ENCODE data around the gene PBX1.
"Not testable (repeated sequence)": the region's sequence is repeated elsewhere in the genome, so short reads cannot be mapped to it uniquely, and the experiment has no call there.

Gene PBX1

DNA sequence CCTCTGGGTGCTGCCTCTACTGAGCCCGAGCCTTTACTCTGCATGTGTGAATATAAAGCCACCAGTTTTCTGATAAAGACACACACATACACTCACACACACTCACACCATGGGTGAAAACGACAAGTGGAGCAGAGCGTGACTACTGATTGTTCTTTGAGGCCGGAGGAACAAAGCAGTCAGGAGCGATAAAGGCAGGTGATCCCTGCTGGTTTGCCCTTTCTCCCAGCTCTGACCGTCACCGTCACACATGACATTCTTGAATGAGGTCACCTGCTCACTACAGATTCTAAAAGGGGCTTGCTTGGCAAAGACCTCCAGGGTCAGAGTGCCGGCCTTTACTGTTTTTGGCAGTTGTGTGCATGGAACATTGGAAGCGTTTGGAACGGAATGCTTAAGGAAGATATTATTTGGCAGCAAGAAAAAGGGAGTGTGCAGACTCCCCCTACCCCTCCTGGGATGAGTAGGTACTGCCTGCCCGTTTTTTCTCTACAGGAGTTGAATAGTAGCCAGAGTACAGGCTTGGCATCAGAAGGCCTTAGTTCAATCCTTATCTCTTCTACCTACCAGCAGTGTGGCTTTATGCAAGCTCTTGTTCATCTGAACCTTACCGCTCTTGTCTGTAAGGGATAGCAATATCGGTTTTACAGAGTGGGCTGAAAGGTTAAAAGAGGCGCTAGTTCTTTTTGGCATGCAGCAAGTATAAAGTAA is 79.7 kb downstream of the PBX1 start:
- DNase-seq: no peak

DNA sequence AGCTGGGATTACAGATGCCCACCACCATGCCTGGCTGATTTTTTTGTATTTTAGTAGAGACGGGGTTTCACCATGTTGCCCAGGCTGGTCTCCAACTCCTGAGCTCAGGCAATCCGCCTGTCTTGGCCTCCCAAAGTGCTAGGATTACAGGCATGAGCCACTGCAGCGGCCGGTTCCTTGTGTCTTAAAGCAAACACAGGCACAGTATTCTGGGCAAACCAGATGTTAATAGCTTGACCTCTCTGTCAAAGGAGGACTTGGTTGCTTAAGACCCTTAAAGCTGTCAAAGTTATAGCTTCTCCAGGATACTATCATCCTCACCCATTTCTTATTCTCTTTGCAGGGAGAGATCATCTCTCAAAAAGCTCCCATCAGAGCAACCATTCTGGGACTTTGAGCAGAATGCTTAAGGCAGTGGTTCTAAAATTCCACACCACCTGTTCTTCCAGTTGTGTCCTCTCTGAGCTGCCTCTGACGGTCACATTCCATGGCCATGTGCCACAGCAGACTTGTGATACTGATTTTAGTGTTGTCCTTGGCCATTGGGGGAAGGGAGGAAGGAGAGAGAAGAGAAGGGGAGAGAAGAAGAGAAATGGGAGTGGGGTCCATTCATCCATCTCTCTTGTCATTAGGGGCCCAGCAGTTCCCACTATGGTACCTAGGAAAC is 81.8 kb downstream of the PBX1 start:
- DNase-seq: no peak

DNA sequence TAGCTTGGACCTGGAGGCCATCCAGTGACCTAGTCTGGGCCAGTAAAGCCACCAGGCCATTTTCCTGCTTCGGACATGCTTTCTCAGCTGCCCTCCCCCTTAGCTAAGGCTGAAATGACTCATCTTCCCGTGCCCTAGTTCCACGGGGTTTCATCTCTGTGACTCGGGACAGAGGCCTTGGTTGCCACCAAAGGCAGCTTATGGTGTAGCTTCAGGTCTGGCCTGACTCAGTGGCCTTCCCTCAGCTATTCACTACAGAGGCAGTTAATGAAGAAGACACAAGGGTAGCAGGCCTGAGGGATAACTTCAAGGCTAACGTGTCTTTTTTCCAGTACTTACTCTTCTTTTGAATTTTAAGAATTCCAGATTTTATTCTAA is 82.4 kb downstream of the PBX1 start:
- no peak for DNase-seq

DNA sequence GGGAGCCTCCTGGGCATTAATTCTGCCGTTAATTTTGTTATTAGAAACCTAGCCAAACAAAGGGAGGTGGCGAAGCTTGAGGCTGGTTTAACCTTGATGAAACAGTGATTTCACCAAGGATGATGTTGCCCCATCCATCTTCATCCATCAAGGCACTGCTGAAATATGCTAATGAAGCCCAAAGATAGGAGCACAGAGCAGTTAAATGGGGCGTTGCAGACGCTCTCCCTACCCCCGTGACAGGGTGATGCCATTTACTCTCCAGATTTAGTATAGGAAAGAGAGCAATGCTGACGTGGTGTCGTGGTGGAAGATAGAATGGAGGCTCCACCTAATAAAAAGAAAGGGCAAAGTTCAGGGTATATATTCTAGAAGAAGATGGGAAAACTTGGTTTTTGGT is 84.0 kb downstream of the PBX1 start:
- no peak for DNase-seq

DNA sequence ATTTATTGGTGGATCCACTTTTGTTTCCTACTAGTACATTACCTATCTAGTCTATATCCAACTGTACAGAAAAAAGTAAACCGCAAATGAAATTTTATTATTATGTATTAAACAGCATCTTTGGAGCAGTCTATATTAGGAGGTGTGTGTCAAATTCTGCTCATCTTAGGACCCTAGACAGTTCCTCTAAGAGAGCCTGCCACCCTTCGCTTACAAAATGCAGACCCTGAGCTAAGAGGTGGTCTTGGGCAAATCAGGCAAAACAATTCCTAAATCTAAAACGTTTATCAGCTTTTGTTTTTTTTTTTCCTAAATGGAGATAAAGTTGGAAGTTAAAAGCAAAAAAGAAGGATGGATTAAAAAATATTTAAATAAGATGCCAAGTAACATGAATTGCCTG is 85.3 kb downstream of the PBX1 start:
- no peak for DNase-seq

DNA sequence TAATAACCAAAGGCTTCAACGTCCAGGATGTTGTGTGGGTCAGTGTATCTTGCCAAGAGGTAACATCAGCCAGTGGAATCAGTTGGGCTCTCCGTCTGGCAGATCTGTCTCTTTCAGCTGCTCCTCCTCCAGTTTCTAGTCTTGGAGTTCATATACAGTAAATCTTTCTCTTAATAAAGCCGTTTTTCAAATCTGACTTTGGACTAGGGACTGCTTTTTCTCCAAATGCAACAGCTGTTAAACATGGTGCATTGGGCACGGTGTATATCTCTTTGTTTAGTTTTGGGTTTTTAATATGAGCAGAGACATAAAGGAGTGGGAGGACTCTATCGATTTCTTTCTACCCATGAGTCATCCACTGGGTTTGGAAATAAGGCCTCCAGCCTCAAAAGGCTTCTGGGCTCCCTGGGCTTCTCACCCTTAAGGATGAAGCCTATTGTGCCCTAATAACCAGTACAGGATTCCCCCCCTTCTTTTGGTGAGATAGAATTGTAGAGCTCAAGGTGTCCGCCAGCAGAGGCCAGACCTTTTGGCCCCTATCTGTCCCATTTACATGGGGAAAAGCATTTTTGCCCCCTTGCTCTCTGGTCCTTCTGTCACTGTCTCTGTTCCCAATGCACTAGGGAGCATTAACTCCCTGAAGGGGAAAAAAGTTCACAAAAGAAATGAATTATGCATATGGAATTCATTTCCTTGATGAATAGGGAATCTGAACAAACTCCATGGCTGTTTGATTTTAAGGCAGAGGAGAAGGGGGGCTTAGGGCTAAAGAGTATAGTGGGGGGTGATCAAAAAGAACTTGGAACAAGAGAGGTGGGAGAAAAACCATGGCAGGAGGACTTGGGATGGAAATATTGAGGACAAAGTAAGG is 86.0 kb downstream of the PBX1 start:
- no peak for DNase-seq

DNA sequence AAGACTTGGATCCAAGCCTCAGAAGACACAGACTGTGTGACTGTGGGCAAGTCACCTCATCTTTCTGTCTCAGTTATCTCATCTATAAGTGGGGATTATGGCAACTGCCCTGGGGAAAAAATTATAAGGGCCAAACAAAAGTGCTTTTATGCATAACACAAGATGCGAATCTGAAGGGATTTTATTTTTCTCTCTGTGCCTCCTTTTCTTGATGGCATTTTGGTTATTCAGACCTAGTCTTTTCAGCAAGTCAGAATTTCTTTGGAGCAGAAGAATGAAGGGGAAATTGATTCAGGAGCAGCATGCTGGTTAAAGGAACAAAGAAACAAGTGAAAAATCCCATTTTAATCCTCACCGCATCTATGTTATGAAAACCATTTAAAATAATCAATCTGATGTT is 86.9 kb downstream of the PBX1 start:
- DNase-seq: no peak

DNA sequence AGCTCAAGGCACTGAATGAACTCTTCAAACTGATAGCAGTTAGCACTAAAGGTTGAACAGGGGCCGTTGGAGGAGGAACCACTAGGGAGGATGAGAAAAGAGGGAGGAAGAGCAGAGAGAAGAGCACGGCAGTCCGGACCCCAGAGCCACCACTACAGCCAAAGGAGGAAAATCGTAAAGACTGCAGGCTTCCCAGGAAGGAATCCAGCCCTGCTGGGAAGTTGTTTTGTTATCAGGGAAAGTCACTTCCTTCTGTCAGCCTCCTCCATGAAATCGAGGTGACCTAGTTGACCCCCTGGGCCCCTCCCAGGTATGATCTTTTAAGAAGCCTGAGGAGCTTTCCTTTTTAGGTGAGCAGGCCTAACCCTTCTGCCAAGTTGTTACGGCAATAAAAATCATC is 88.2 kb downstream of the PBX1 start:
- DNase-seq: no peak

DNA sequence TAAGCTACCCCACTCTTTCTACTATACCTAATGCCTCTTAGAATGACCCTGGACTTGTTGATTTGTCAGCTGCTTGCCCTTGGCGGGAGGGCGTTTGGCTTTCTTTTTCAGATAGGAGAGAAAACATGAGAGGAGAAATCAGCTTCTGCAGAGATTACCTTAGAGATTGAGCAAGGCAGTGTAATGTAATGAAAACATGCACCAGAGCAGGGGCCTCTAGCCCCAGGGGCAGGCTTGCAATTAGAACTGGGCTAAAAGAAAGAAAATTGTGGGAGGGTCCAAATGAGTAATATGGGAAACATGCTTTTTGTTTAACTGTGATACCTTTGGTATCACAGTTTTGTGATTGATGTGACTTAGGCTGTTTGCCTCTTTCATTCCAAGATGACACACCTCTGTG is 89.7 kb downstream of the PBX1 start:
- DNase-seq: no peak

DNA sequence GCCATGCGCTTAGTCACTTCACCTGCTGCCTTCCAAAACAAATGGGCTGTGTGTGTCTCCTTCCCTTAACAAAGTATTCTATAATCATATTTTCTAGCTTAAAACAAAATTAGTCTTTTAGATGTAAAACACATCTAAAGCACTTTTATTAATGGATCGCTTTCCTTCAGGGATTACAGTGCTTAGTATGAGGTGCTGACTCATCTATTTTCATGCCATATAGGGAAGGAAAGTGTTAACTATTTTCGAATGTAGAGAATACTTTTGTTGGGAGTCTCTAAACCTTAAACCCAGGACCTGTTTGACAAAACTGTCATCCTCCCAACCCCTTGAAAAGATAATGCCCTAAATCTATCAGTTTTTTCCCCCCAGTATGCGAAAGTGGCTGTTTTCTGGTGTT is 90.2 kb downstream of the PBX1 start:
- DNase-seq: no peak

DNA sequence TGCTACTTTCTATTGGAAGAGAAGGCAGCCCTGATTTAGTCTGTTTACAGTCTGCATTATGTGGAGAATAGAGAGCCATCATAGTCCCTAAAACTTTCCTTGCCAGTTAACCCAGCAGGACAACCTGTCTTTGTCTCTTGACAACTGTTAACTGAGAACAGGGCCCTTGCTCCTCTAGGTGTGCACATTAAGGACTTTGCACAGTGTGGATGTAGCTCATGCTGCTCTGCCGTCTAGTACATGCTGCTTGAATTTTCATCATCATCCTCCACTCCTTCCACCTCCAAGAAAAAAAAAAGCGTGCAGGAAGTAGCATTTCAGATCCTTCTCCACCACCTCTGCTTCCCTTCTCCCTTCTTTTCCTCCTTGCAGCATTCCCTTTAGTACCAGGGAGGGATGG is 91.5 kb downstream of the PBX1 start:
- DNase-seq: no peak

DNA sequence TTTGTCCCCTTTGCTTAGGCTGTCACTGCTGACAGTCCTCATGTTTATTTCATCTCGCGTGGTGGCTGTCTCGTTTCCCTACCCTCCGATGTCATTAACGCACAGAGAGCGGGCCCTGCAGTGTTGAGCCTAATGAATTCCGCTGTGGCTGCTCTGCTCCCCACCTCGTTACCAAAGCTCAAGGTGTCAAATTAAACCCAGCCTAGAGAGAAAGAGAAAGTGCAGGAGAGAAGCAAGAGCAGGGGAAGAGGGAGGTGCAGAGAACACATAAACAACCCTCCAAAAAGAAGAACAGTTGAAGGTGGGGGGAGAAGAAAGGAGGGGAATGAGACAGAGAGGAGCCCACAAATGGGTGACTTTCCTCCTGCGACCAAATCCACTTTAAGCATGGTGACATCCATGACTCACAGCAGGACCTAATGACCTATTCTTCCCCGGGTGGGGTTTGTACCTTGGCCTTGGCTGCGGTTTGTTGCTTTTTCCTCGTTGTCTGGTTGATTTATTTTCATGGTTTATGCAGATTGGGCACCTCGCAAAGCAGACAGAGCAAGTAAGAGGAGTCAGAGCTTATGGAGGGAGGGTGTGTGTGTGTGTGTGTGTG is 92.5 kb downstream of the PBX1 start:
- no peak for DNase-seq

DNA sequence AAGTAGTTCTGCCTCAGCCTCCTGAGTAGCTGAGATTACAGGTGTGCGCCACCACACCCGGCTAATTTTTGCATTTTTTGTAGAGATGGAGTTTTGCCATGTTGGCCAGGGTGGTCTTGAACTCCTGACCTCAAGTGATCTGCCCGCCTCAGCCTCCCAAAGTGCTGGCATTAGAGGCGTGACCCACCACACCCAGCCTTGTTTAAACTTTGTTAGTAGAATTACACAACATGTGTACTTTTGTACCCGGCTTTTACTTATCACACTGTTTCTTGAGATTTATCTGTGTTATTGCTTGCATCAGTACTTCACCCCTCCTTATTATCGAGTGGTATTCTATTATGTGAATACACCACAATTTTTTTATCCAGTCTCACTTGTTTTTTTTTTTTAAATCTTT is 94.0 kb downstream of the PBX1 start:
- DNase-seq: not testable (repeated sequence)

DNA sequence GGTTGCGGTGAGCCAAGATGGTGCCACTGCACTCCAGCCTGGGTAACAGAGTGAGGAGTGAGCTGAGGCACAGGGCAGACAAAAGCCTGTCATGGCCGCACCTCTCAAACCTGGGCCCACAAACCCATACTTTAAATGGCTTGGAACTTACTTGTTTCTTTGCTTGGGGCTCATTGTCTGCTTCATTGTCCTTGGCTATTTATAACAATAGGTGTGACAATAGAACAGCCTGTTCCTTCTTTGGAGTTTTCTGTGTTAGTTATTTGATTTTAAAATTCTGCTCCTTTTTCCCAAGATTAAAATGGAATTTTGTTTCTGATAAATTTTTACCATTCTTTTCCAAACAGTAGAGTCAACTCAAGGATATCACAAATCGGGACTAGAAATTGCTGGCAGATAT is 94.7 kb downstream of the PBX1 start:
- DNase-seq: no peak

DNA sequence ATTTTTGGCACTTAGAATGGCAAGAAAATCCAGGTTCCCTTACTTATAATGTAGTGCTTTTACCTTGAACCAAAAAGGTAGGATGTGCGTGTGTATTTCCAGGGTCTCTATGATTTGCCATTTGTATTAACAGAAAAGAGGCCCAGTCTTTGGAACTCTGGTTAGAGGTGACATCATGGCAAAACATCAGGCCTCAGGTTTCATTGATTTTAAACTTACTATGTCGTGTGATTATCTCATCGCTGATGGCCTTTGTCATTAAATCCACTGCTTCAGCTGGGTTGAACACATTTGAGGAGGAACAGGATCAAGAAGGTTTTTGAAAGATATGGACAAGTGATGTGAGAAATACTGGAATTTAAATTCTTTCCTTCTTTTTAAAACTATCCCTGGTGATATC is 95.2 kb downstream of the PBX1 start:
- DNase-seq: no peak

DNA sequence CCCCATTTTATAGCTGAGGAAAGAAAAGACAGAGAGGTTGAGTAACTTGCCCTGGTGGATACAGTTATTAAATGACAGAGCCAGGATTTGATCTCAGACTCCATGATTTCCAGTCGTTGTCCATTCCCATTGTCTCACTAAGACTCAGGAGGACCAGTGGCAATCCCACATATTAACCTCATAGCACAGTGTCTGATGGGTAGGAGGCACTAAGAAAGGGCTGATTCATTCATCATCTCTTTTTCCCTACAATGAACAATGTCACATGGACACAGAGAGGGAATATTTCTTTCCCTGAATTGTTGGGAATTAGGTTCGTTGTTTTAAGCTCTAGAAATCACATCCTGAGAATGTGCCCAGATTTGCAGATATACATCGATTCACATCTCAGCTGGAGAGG is 99.9 kb downstream of the PBX1 start:
- DNase-seq: no peak

DNA sequence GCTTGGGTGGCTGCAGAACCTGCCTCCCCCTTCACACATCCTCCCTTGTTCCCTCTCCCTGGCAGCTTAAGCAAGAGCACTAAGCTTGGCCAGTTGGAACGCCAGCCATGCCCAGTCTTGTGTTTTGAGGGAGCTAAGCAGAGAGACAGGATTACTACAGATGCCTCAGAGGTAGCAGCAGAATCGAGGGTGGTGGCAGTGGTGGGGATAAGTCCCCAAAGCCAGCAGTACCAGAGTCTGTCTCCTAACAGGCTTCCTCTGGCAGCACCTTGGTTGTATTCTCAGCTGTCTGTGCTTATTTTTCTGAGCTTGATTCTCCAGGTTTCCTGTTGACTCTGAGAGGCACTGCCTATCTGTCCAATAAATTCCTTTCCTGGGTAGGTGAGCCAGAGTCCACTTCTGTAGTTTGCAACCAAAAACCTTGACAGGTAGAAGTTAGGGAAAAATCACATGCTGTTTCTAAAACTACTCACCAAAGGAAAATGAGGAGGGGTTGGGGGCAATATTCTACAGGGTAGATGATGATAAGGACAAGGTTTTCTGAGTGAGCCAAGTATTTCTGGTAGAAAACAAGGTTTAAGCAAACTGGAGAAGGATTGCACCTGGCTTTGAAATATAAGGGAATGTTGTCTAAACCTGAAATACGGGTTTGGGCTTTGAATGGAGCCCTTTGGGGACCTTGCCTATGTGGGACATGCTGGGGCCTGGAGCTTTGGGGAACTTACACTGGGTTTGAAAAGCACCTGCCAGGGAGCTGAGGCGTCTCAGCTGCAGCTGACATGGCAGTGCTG is 100.8 kb downstream of the PBX1 start:
- DNase-seq: peak in 3 of 56 donors; percentile 11 to 20 (median 19)

DNA sequence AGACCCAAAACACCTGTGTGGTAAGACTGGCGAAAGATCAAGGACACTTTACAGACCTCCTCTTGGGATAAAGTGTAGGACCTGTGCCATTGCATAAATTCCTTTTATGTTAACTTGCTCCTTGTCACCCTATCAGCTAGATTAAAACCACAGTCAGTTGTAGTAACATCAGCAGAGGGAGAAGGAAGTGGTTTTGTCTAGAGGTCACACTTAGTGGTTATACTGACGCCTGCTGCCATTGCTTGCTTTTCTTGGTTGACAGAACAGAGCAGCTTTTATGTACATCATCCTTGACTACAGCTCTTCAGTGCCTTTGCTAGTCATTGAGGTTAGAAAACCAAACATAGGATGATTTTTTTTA is 101.4 kb downstream of the PBX1 start:
- DNase-seq: no peak

DNA sequence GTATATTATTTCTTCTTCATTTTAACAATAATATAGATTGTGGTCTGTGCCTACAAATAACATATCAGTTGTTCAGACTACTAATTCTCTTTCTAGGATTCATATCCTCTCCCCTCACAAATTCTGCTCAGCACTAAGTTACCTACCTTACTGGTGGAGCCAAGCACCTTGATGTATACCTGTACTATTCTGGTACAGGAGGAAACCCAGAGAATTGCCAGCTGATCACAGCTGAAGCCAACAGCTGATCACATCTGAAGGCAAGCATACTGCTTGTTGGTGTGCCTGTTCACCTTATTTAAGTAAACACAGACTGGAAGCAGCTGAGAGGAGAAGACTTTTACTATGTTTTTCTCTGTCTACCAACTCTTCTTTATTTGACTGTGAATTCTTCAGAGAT is 101.8 kb downstream of the PBX1 start:
- no peak for DNase-seq

DNA sequence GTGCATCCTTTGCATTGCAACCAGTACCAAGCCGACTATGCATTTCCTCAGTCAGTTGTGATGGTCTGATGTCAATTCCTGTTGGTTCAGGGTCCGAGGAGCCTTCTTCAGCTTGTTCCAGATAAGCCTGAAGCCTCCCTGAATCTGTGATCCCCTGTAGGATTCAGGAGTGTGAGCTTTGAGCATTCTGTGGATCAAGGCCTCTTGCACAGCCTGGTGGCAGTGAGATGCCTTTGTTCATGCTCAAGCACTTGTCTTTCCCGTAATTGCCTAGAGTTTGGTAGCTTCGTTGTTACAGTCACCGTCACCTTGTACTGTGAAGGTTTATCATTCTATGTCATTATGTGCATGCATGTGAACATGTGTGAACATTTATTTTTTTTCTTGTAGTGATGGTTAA is 103.5 kb downstream of the PBX1 start:
- peak in 1 of 56 donors; percentile 7 for DNase-seq

DNA sequence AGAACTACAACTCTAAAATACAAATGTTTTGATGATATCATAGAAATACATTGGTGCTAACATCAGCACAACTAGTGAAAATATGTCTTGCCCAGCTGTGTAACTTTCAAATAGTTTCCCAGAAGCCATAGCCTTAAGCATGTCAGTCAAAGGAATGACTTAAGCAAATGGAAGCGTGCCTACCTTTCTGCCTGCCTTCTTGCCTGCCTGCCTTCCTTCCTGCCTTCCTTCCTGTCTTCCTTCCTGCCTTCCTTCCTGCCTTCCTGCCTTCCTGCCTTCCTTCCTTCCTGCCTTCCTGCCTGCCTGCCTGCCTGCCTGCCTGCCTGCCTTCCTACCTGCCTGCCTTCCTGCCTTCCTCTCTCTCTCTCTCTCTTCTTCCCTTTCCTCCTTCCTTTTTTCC is 104.0 kb downstream of the PBX1 start:
- DNase-seq: no peak

All from nucleus accumbens (tissue), 56 donors.